GM12865 (cell line): Measurements from ENCODE around the gene ZBTB12.

Experiments
- DNase-seq: peaks from one replicate; pipeline ENCODE4 v3.0.0; 2010; ENCODE audit warnings: low read depth
- H3K4me3 ChIP-seq: 2 replicates; pipeline ENCODE4 v1.5.1; 2011; ENCODE audit warnings: mild to moderate bottlenecking, low read depth, low read length, control low read depth
- TF ChIP-seq, protein P1 (sequence below): IDR thresholded peaks from 2 replicates; pipeline ENCODE4 v1.5.1; 2011; ENCODE audit warnings: low read length, control low read depth, low read depth, inconsistent platforms; ENCODE audit not compliant: insufficient read depth; ENCODE audit errors: missing control alignments

Gene ZBTB12

DNA sequence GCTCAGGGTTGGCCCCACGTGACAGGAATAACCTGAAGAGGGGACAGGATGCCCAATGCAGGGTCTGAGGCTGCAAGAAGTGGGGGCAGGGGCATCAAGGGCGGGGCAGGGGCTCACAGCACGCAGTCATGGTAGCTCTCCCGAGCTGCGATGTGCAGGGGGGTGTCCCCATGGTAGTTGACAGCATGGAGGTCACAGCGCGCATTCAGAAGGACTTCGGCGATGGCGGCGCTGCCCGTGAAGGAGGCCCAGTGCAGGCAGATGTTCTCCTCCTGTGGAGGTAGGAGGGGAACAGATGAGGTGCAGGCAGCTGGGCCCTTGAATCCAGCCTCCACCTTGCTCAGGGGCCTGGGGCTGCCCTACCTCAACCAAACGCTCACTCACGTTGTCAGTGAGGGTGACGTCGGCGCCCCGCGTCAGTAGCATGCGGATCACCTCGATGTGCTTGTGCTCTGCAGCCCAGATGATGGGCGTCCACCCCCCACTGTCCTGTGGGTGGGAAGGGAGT lies 17.3 kb downstream of the ZBTB12 start:
- no peak for DNase-seq
- H3K4me3 ChIP-seq: no peak overlapping the region
- TF ChIP-seq, protein P1, sequence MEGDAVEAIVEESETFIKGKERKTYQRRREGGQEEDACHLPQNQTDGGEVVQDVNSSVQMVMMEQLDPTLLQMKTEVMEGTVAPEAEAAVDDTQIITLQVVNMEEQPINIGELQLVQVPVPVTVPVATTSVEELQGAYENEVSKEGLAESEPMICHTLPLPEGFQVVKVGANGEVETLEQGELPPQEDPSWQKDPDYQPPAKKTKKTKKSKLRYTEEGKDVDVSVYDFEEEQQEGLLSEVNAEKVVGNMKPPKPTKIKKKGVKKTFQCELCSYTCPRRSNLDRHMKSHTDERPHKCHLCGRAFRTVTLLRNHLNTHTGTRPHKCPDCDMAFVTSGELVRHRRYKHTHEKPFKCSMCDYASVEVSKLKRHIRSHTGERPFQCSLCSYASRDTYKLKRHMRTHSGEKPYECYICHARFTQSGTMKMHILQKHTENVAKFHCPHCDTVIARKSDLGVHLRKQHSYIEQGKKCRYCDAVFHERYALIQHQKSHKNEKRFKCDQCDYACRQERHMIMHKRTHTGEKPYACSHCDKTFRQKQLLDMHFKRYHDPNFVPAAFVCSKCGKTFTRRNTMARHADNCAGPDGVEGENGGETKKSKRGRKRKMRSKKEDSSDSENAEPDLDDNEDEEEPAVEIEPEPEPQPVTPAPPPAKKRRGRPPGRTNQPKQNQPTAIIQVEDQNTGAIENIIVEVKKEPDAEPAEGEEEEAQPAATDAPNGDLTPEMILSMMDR: no peak

DNA sequence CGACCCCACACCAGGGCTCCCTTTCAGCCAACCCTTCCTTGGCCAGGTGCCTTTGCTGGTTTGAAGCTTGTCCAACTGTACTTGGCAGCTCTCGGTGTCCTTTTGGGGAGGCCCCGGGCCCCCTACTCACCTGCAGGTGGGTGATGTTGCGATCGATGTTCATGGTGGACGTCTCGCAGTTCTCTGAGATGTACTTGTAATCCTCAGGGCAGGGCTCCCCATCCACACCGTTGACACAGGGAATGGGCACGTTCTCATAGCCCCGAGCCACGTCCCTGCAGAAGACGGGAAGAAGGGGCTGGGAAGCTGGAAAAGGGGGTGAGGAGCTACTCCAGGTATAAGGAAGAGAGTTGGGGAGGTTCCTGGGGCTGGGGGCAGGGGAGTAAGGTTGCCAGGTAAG lies 18.2 kb downstream of the ZBTB12 start:
- no peak for DNase-seq
- H3K4me3 ChIP-seq: no peak overlapping the region
- TF ChIP-seq, protein P1: no peak

GRCh38 chr6:31882344-31882743 lies 19.5 kb downstream of the ZBTB12 start:
- TF ChIP-seq, protein P1: no peak
- H3K4me3 ChIP-seq: no peak overlapping the region
- no peak for DNase-seq

DNA sequence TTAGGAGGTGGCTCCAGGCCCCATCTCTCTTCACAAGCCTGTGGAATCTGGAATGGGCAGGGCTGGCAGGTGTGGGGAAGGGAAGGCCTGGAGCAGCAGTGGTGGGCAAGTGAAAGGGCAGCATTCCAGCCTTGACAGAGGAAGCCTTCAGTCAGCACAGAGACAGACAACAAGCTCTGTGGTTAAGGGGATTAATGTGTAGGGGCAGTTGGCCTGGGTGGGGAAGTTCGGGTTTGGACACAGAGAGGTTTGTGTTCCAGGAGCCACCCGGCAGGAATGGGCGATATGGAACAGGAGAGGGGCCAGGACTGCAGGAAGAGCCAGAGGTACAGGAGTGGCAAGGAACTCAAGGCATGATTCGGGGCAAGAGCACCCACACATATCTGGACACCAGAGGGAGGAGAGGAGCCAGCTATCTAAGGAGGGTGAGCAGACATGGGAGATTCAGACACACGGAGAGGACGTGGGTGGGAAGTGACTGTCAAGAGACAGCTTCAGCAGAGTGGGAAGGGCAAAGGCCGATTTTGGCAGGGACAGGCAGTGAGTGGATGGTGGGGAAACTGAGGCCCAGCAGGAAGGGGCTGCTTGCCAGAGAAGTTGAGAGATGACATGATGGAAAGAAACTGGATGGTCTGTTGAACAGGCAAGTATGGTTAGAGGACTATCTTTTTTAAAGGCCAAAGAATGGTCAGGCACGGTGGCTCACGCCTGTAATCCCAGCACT lies 20.6 kb downstream of the ZBTB12 start:
- H3K4me3 ChIP-seq: no peak overlapping the region
- TF ChIP-seq, protein P1: no peak
- DNase-seq: no peak

DNA sequence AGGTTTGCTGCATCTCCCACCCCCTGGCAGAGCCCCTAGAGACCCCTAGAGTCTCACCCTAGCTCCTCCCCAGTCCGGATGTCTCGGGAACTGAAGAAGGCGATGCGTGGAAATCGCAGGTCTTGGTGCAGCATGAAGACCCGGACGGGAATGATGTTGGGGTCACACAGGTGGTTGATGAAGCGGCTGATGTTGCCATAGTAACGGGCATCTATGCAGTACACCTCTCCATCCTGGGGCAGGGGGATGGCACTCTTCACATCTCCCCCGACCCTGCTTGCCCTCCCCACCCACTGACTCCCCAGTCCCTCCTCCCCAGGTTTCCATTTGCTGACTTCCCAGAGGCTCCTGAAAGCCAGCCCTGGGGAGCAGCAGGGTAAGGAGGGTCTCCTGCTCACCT lies 21.3 kb downstream of the ZBTB12 start:
- DNase-seq: no peak
- TF ChIP-seq, protein P1: no peak
- no peak overlapping the region for H3K4me3 ChIP-seq

- H3K4me3 ChIP-seq: no peak overlapping the region
- no peak for DNase-seq
- TF ChIP-seq, protein P1: no peak
Observed at GRCh38 chr6:31879901-31880300, 22.0 kb downstream of the ZBTB12 start.

DNA sequence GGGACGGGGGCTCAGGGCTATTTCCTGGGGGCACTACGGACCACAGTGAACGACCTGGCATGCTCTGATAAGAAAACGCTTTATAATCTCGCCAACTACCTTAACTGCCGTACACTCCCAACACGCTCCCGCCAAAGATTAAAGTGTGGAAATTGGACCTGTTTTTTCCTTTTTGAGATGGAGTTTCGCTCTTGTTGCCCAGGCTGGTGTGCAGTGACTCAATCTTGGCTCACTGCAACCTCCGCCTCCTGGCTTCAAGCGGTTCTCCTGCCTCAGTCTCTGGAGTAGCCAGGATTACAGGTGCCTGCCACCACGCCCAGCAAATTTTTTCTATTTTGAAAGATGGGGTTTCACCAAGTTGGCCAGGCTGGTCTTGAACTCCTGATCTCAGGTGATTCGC lies 22.7 kb downstream of the ZBTB12 start:
- DNase-seq: no peak
- TF ChIP-seq, protein P1: no peak
- no peak overlapping the region for H3K4me3 ChIP-seq
